IMR-90 (cell line): ENCODE data around the gene CSKMT. TPM values are rescaled to one million over a fixed set of nuclear protein-coding genes. Genes with fewer than 3 reads are reported as not detected.
A peak's percentile ranks its signal among the peaks of the same experiment; 100 is the strongest.

Experiments
- ATAC-seq: fragments of 200-7000 bp; cut with Tn5 transposase; 2 replicates; pipeline ENCODE4 v1.9.1; 2020; ENCODE audit warnings: low read depth, mild to moderate bottlenecking, moderate library complexity
- BruUV-seq: library from RNA; stranded (reverse); fragments of 400-500 nt; replicated peaks from 2 replicates; lab custom pipeline; 2021; lab: Mats Ljungman, UMichigan
- CTCF ChIA-PET: fragments of 300-600 bp; formaldehyde crosslinking; extraction: SDS; loops from one replicate; lab custom pipeline; 2021; ENCODE audit warnings: antibody characterized with exemption; lab: Yijun Ruan, JAX
- POLR2A ChIA-PET: fragments of 300-600 bp; sonication (Branson Sonifier 250); formaldehyde crosslinking; loops from one replicate; lab custom pipeline; 2022; ENCODE audit warnings: antibody characterized with exemption; ENCODE audit not compliant: unreplicated experiment; lab: Charles Lee
- DNase-seq: peaks from one replicate; pipeline ENCODE4 v3.0.0; 2013
- H2AFZ ChIP-seq: replicated peaks from 2 replicates; pipeline ENCODE3; 2013; ENCODE audit warnings: low read length, mild to moderate bottlenecking; ENCODE audit not compliant: poor library complexity
- H2AK5ac ChIP-seq: 2 replicates; pipeline ENCODE4 v1.6.1; 2013; ENCODE audit warnings: low read depth, low read length, inconsistent platforms
- H2AK9ac ChIP-seq: replicated peaks from 2 replicates; pipeline ENCODE3; 2013; ENCODE audit warnings: mild to moderate bottlenecking, low read depth, low read length, moderate library complexity; ENCODE audit not compliant: poor library complexity
- H2BK120ac ChIP-seq: 2 replicates; pipeline ENCODE4 v1.6.1; 2013; ENCODE audit warnings: low read depth, low read length, inconsistent platforms
- H2BK15ac ChIP-seq: 3 replicates; pipeline ENCODE4 v1.6.1; 2013; ENCODE audit warnings: low read depth, low read length, inconsistent platforms
- H2BK20ac ChIP-seq: 2 replicates; pipeline ENCODE4 v1.6.1; 2013; ENCODE audit warnings: low read depth, mild to moderate bottlenecking, inconsistent platforms, low read length, moderate library complexity
- H2BK5ac ChIP-seq: 2 replicates; pipeline ENCODE4 v1.6.1; 2013; ENCODE audit warnings: mild to moderate bottlenecking, low read depth, low read length, inconsistent platforms; ENCODE audit not compliant: poor library complexity, severe bottlenecking
- H3K14ac ChIP-seq: replicated peaks from 2 replicates; pipeline ENCODE4 v1.6.1; 2013; ENCODE audit warnings: low read depth, low read length, inconsistent platforms
- H3K18ac ChIP-seq: 2 replicates; pipeline ENCODE4 v1.6.1; 2013; ENCODE audit warnings: low read depth, low read length, control low read depth
- H3K23ac ChIP-seq: 2 replicates; pipeline ENCODE4 v1.6.1; 2013; ENCODE audit warnings: low read depth, low read length, inconsistent platforms
- H3K27ac ChIP-seq: 2 replicates; pipeline ENCODE4 v1.5.1; 2013; ENCODE audit warnings: mild to moderate bottlenecking, control low read depth, low read length; ENCODE audit not compliant: insufficient read depth
- H3K27me3 ChIP-seq: 2 replicates; pipeline ENCODE4 v1.6.1; 2013; ENCODE audit warnings: low read length; ENCODE audit not compliant: control insufficient read depth, insufficient read depth
- H3K36me3 ChIP-seq: 2 replicates; pipeline ENCODE4 v1.6.1; 2013; ENCODE audit warnings: low read length, mixed read lengths; ENCODE audit not compliant: control insufficient read depth, insufficient read depth
- H3K4ac ChIP-seq: 2 replicates; pipeline ENCODE4 v1.6.1; 2013; ENCODE audit warnings: low read depth, low read length, inconsistent platforms
- H3K4me1 ChIP-seq: 2 replicates; pipeline ENCODE4 v1.6.1; 2013; ENCODE audit warnings: low read length, mixed read lengths; ENCODE audit not compliant: control insufficient read depth, insufficient read depth
- H3K4me2 ChIP-seq: 2 replicates; pipeline ENCODE4 v1.6.1; 2013; ENCODE audit warnings: low read depth, mild to moderate bottlenecking, control low read depth, low read length, moderate library complexity
- H3K4me3 ChIP-seq: 2 replicates; pipeline ENCODE4 v1.5.1; 2013; ENCODE audit warnings: low read depth, mild to moderate bottlenecking, control low read depth, low read length, moderate library complexity; ENCODE audit not compliant: insufficient read depth
- H3K56ac ChIP-seq: 2 replicates; pipeline ENCODE4 v1.6.1; 2013; ENCODE audit warnings: low read length, inconsistent platforms; ENCODE audit not compliant: insufficient read depth; ENCODE audit errors: extremely low read depth
- H3K79me1 ChIP-seq, 2 experiments: 2 replicates each; pipeline ENCODE4 v1.6.1; 2013; ENCODE audit warnings: low read length in 2 of 2, inconsistent platforms in 1 of 2, low read depth in 1 of 2
- H3K9ac ChIP-seq: 2 replicates; pipeline ENCODE4 v1.6.1; 2013; ENCODE audit warnings: low read depth, low read length, control low read depth
- H3K9me1 ChIP-seq: 2 replicates; pipeline ENCODE4 v1.6.1; 2013; ENCODE audit warnings: low read length, inconsistent platforms; ENCODE audit not compliant: insufficient read depth
- H3K9me3 ChIP-seq: 2 replicates; pipeline ENCODE4 v1.6.1; 2013; ENCODE audit warnings: low read length; ENCODE audit not compliant: control insufficient read depth, insufficient read depth
- H4K20me1 ChIP-seq: 2 replicates; pipeline ENCODE4 v1.6.1; 2013; ENCODE audit warnings: low read length, inconsistent platforms; ENCODE audit not compliant: insufficient read depth
- H4K5ac ChIP-seq: 2 replicates; pipeline ENCODE4 v1.6.1; 2013; ENCODE audit warnings: mild to moderate bottlenecking, low read depth, low read length, control low read depth
- H4K8ac ChIP-seq, 2 experiments: 2 replicates each; pipeline ENCODE4 v1.6.1; 2013; ENCODE audit warnings: low read depth in 2 of 2, low read length in 2 of 2, control low read depth in 1 of 2, inconsistent platforms in 1 of 2
- H4K91ac ChIP-seq: 2 replicates; pipeline ENCODE4 v1.6.1; 2013; ENCODE audit warnings: low read depth, low read length, inconsistent platforms; ENCODE audit not compliant: insufficient read depth
- BHLHE40 ChIP-seq: fragments of 150-350 bp; IDR thresholded peaks from 2 replicates; pipeline ENCODE4 v1.6.1; 2016; ENCODE audit warnings: mild to moderate bottlenecking, low read depth, low read length
- CEBPB ChIP-seq: IDR thresholded peaks from 2 replicates; pipeline ENCODE4 v1.6.1; 2012; ENCODE audit warnings: low read depth, low read length, improper control_type of control experiment
- CHD1 ChIP-seq: IDR thresholded peaks from 2 replicates; pipeline ENCODE4 v1.6.1; 2012; ENCODE audit warnings: low read depth, low read length, improper control_type of control experiment
- FOS ChIP-seq: fragments of 150-350 bp; IDR thresholded peaks from 2 replicates; pipeline ENCODE4 v1.6.1; 2016; ENCODE audit warnings: low read depth, low read length
- MAFK ChIP-seq: IDR thresholded peaks from 2 replicates; pipeline ENCODE4 v1.6.1; 2012; ENCODE audit warnings: low read depth, low read length, improper control_type of control experiment
- MAZ ChIP-seq: IDR thresholded peaks from 2 replicates; pipeline ENCODE4 v1.6.1; 2012; ENCODE audit warnings: low read depth, mild to moderate bottlenecking, low read length, improper control_type of control experiment, moderate library complexity, borderline replicate concordance
- MXI1 ChIP-seq: IDR thresholded peaks from 2 replicates; pipeline ENCODE4 v1.6.1; 2012; ENCODE audit warnings: low read depth, mild to moderate bottlenecking, low read length, moderate library complexity, borderline replicate concordance
- NFE2L2 ChIP-seq: fragments of 150-350 bp; IDR thresholded peaks from 2 replicates; pipeline ENCODE4 v1.6.1; 2016; ENCODE audit warnings: low read depth, mild to moderate bottlenecking, low read length
- POLR2A ChIP-seq: IDR thresholded peaks from 2 replicates; pipeline ENCODE4 v1.6.1; 2012; ENCODE audit warnings: mild to moderate bottlenecking, low read depth, low read length
- RAD21 ChIP-seq: IDR thresholded peaks from 2 replicates; pipeline ENCODE4 v1.6.1; 2012; ENCODE audit warnings: low read length, improper control_type of control experiment
- RCOR1 ChIP-seq: IDR thresholded peaks from 2 replicates; pipeline ENCODE4 v1.6.1; 2012; ENCODE audit warnings: mild to moderate bottlenecking, low read length, improper control_type of control experiment; ENCODE audit not compliant: insufficient replicate concordance
- RFX5 ChIP-seq: IDR thresholded peaks from 2 replicates; pipeline ENCODE4 v1.8.0; 2012; ENCODE audit warnings: low read depth, mild to moderate bottlenecking, low read length, moderate library complexity
- SMC3 ChIP-seq: fragments of 150-350 bp; IDR thresholded peaks from 2 replicates; pipeline ENCODE4 v1.6.1; 2016; ENCODE audit warnings: low read depth, mild to moderate bottlenecking, antibody characterized with exemption, low read length, moderate library complexity
- WGBS, 2 experiments: methylation state at CpG; one replicate each; pipeline versions ENCODE4 v1.1.5 to v1.1.7; 2013; ENCODE audit warnings: missing lambda C conversion rate in 2 of 2; ENCODE audit not compliant: insufficient read length in 1 of 2; ENCODE audit errors: extremely low coverage in 2 of 2; 5-methylcytosine and 5-hydroxymethylcytosine counted together
- dilution Hi-C: fragments of 300-500 bp; cut with HindIII; formaldehyde crosslinking; loops from one replicate; pipeline ENCODE4 v1.14.3; 2018; ENCODE audit warnings: low sequenced_read_pairs; ENCODE audit not compliant: unreplicated experiment
- in situ Hi-C: fragments of 300-500 bp; cut with MboI; formaldehyde crosslinking; loops from 3 replicates; pipeline ENCODE4 v1.14.3; 2019; ENCODE audit warnings: low sequenced_read_pairs, inconsistent platforms, mixed read lengths
- intact Hi-C: fragments of 100-400 bp; cut with micrococcal nuclease; formaldehyde crosslinking; loops from 2 replicates; pipeline ENCODE4 v1.10.0; 2022
- polyA plus RNA-seq, 3 experiments: library from polyadenylated mRNA; depleted of rRNA; stranded (reverse); fragments of >200 nt; gene quantifications; 2 replicates each; pipeline ENCODE4 v1.2.3, GENCODE V29; 2012; ENCODE audit warnings: low replicate concordance in 1 of 3
- total RNA-seq: library from RNA; depleted of rRNA; stranded (reverse); fragments of >200 nt; gene quantifications from 2 replicates; pipeline ENCODE4 v1.2.3, GENCODE V29; 2012
- TF ChIP-seq, protein P1 (sequence below): fragments of 150-350 bp; IDR thresholded peaks from 2 replicates; pipeline ENCODE4 v1.6.1; 2017; ENCODE audit warnings: mild to moderate bottlenecking, antibody characterized with exemption, low read length, low read depth
- TF ChIP-seq, protein P2 (sequence below): fragments of 150-350 bp; IDR thresholded peaks from 2 replicates; pipeline ENCODE4 v1.6.1; 2016; ENCODE audit warnings: low read depth, mild to moderate bottlenecking, low read length, moderate library complexity, borderline replicate concordance
- TF ChIP-seq, protein P3 (sequence below): conservative IDR thresholded peaks from 2 replicates; pipeline ENCODE4 v1.5.1; 2012; ENCODE audit warnings: mild to moderate bottlenecking, low read depth, low read length, improper control_type of control experiment

Gene CSKMT
- total and polyA plus RNA-seq, 2 of the 4 experiments (the other 2 are of a cell fraction): 5.3 to 7.9 TPM

DNA sequence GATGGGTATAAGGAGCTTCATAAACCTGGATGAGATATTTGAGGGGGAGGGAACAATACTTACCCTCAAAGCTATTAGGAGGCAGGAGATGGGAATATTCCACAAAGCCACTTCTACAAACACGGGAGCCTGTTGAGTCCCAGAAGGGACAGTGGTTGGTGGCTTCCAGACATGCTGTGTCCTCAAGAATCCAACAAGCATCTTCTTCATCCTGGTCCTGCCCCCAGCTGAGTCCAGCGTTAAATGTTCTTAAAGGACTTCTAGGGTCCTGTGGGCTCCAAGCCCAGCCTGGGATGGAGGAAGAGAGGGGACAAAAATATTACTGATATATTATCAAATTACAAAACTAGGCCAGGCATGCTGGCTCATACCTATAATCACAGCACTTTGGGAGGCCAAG lies 2.3 kb downstream of the CSKMT start:
- Histone ChIP-seq H3K4me3 (no peak overlapping the region), H2AK5ac (no peak overlapping the region), H3K18ac (no peak overlapping the region), H2BK5ac (no peak overlapping the region), H3K56ac (no peak overlapping the region), H4K91ac (no peak overlapping the region), H3K9me3 (no peaks in the 10 kb centered on the region), H2AFZ (no peak overlapping the region), H3K79me1 (peaks cover 36 to 71% of the 10 kb centered on the region in 2 experiments), H3K27ac (no peak overlapping the region), H4K20me1 (peaks cover 18% of the 10 kb centered on the region), H2BK120ac (no peak overlapping the region), H2BK15ac (no peak overlapping the region), H3K27me3 (no peaks in the 10 kb centered on the region), H3K4ac (no peak overlapping the region; the same call in 1 of the 2 replicates), H3K4me1 (peaks cover 8% of the 10 kb centered on the region), H3K9ac (no peak overlapping the region), H3K23ac (peak overlapping the region; percentile 89; the same call in 1 of the 2 replicates), H3K9me1 (peaks cover 9% of the 10 kb centered on the region), H2BK20ac (no peak overlapping the region), H2AK9ac (no peak overlapping the region), H4K8ac (peak overlapping the region in 1 of 2 experiments; percentile 7; a peak in 1 of 4 replicates), H4K5ac (no peak overlapping the region), H3K36me3 (peaks cover 15% of the 10 kb centered on the region), H3K4me2 (no peak overlapping the region), H3K14ac (peak overlapping the region; percentile 95)
- in situ Hi-C loops: no loop called here
- TF ChIP-seq MAFK (no peak), MAZ (no peak), BHLHE40 (no peak), CHD1 (no peak), CEBPB (no peak), RCOR1 (no peak), NFE2L2 (no peak), POLR2A (no peak), MXI1 (no peak), RAD21 (no peak), SMC3 (no peak), FOS (no peak), RFX5 (no peak)
- TF ChIP-seq, protein P1, sequence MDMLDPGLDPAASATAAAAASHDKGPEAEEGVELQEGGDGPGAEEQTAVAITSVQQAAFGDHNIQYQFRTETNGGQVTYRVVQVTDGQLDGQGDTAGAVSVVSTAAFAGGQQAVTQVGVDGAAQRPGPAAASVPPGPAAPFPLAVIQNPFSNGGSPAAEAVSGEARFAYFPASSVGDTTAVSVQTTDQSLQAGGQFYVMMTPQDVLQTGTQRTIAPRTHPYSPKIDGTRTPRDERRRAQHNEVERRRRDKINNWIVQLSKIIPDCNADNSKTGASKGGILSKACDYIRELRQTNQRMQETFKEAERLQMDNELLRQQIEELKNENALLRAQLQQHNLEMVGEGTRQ: no peak
- TF ChIP-seq, protein P2, sequence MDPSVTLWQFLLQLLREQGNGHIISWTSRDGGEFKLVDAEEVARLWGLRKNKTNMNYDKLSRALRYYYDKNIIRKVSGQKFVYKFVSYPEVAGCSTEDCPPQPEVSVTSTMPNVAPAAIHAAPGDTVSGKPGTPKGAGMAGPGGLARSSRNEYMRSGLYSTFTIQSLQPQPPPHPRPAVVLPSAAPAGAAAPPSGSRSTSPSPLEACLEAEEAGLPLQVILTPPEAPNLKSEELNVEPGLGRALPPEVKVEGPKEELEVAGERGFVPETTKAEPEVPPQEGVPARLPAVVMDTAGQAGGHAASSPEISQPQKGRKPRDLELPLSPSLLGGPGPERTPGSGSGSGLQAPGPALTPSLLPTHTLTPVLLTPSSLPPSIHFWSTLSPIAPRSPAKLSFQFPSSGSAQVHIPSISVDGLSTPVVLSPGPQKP: no peak
- TF ChIP-seq, protein P3, sequence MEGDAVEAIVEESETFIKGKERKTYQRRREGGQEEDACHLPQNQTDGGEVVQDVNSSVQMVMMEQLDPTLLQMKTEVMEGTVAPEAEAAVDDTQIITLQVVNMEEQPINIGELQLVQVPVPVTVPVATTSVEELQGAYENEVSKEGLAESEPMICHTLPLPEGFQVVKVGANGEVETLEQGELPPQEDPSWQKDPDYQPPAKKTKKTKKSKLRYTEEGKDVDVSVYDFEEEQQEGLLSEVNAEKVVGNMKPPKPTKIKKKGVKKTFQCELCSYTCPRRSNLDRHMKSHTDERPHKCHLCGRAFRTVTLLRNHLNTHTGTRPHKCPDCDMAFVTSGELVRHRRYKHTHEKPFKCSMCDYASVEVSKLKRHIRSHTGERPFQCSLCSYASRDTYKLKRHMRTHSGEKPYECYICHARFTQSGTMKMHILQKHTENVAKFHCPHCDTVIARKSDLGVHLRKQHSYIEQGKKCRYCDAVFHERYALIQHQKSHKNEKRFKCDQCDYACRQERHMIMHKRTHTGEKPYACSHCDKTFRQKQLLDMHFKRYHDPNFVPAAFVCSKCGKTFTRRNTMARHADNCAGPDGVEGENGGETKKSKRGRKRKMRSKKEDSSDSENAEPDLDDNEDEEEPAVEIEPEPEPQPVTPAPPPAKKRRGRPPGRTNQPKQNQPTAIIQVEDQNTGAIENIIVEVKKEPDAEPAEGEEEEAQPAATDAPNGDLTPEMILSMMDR: no peak
- no TSS peak for BruUV-seq
- WGBS, 2 experiments: no CpG with 5 or more reads among the region's 2 CpGs
- dilution Hi-C loops: no loop called here
- ATAC-seq: no peak
- intact Hi-C loops: no loop called here
- CTCF ChIA-PET: interaction anchor here (0.6 to 0.8 kb wide), 2 partner anchors 23 to 273 kb away, joined by 3 read pairs; no protein-coding TSS in a partner anchor
- no peak for DNase-seq
- POLR2A ChIA-PET: interaction anchor here (0.6 kb wide), 1 partner anchor 105 kb away, joined by 13 read pairs; no protein-coding TSS in a partner anchor
